Liver (tissue), 9 donors: Measurements from ENCODE around the gene CFAP74. TPM values are rescaled to one million over a fixed set of nuclear protein-coding genes. Genes with fewer than 3 reads are reported as not detected.

Experiments
- DNase-seq: peaks from one replicate; pipeline ENCODE4 v3.0.0-alpha.2; 2017; ENCODE audit warnings: low spot score
- H3K27ac ChIP-seq, 2 donors: one replicate each; pipeline ENCODE4 v1.7.0; 2013; ENCODE audit warnings: inconsistent platforms in 2 of 2, low read length in 2 of 2, control low read depth in 1 of 2, low read depth in 1 of 2, mild to moderate bottlenecking in 1 of 2
- H3K27me3 ChIP-seq, 4 donors: one replicate each; pipeline versions ENCODE4 v1.6.1 to v1.7.0; 2013; ENCODE audit warnings: low read length in 3 of 4, inconsistent platforms in 1 of 4, mild to moderate bottlenecking in 1 of 4, moderate library complexity in 1 of 4; ENCODE audit not compliant: control insufficient read depth in 4 of 4, insufficient read depth in 4 of 4
- H3K36me3 ChIP-seq, 4 donors: one replicate each; pipeline versions ENCODE4 v1.6.1 to v1.7.0; 2013; ENCODE audit warnings: low read length in 3 of 4, mild to moderate bottlenecking in 3 of 4, low read depth in 1 of 4, moderate library complexity in 1 of 4; ENCODE audit not compliant: control insufficient read depth in 4 of 4, insufficient read depth in 3 of 4
- H3K4me1 ChIP-seq, 4 donors: one replicate each; pipeline versions ENCODE4 v1.6.1 to v1.7.0; 2013; ENCODE audit warnings: low read length in 3 of 4, mild to moderate bottlenecking in 3 of 4, moderate library complexity in 1 of 4; ENCODE audit not compliant: control insufficient read depth in 4 of 4, insufficient read depth in 4 of 4
- H3K4me3 ChIP-seq, 3 donors: one replicate each; pipeline versions ENCODE4 v1.6.1 to v1.7.0; 2013; ENCODE audit warnings: low read length in 3 of 3, control low read depth in 1 of 3, low read depth in 1 of 3, mild to moderate bottlenecking in 1 of 3
- H3K9ac ChIP-seq, 2 donors: one replicate each; pipeline ENCODE4 v1.7.0; 2013; ENCODE audit warnings: low read length in 2 of 2, mild to moderate bottlenecking in 2 of 2, moderate library complexity in 2 of 2, control low read depth in 1 of 2, low read depth in 1 of 2
- H3K9me3 ChIP-seq, 4 donors: one replicate each; pipeline versions ENCODE4 v1.6.1 to v1.7.0; 2013; ENCODE audit warnings: low read length in 3 of 4; ENCODE audit not compliant: control insufficient read depth in 4 of 4
- ATF3 ChIP-seq: IDR thresholded peaks from 2 replicates; pipeline ENCODE4 v1.6.1; 2016; ENCODE audit warnings: antibody characterized with exemption
- EGR1 ChIP-seq, 2 donors: IDR thresholded peaks; 2 replicates each; pipeline ENCODE4 v1.6.1; 2016 to 2018; ENCODE audit warnings: antibody characterized with exemption in 2 of 2, low read depth in 2 of 2
- FOXA1 ChIP-seq: IDR thresholded peaks from 2 replicates; pipeline ENCODE4 v1.6.1; 2016; ENCODE audit warnings: antibody characterized with exemption
- FOXA2 ChIP-seq: IDR thresholded peaks from 2 replicates; pipeline ENCODE4 v1.6.1; 2016; ENCODE audit warnings: antibody characterized with exemption
- GABPA ChIP-seq, 2 donors: IDR thresholded peaks in 1 of 2; conservative IDR thresholded peaks in 1 of 2; 2 replicates each; pipeline ENCODE4 v1.6.1; 2016; ENCODE audit warnings: antibody characterized with exemption in 2 of 2, mild to moderate bottlenecking in 1 of 2, moderate library complexity in 1 of 2
- HNF4A ChIP-seq, 2 donors: conservative IDR thresholded peaks; 2 replicates each; pipeline ENCODE4 v1.6.1; 2016; ENCODE audit warnings: antibody characterized with exemption in 2 of 2, mild to moderate bottlenecking in 2 of 2
- HNF4G ChIP-seq: IDR thresholded peaks from 2 replicates; pipeline ENCODE4 v1.6.1; 2016; ENCODE audit warnings: antibody characterized with exemption
- JUND ChIP-seq, 2 donors: IDR thresholded peaks; 2 replicates each; pipeline ENCODE4 v1.6.1; 2016; ENCODE audit warnings: antibody characterized with exemption in 2 of 2
- RAD21 ChIP-seq, 2 donors: IDR thresholded peaks; 2 replicates each; pipeline ENCODE4 v1.6.1; 2016; ENCODE audit warnings: antibody characterized with exemption in 2 of 2, mild to moderate bottlenecking in 2 of 2
- REST ChIP-seq: IDR thresholded peaks from 2 replicates; pipeline ENCODE4 v1.6.1; 2016; ENCODE audit warnings: antibody characterized with exemption, mild to moderate bottlenecking
- RXRA ChIP-seq, 2 donors: IDR thresholded peaks; 2 replicates each; pipeline ENCODE4 v1.6.1; 2017 to 2018; ENCODE audit warnings: antibody characterized with exemption in 2 of 2, mild to moderate bottlenecking in 1 of 2
- SP1 ChIP-seq: IDR thresholded peaks from 2 replicates; pipeline ENCODE4 v1.6.1; 2018; ENCODE audit warnings: antibody characterized with exemption, mild to moderate bottlenecking
- TAF1 ChIP-seq: conservative IDR thresholded peaks from 2 replicates; pipeline ENCODE4 v1.6.1; 2016; ENCODE audit warnings: antibody characterized with exemption, mild to moderate bottlenecking
- YY1 ChIP-seq: IDR thresholded peaks from 2 replicates; pipeline ENCODE4 v1.6.1; 2016; ENCODE audit warnings: antibody characterized with exemption, mild to moderate bottlenecking
- ZBTB33 ChIP-seq: IDR thresholded peaks from 2 replicates; pipeline ENCODE4 v1.6.1; 2016; ENCODE audit warnings: antibody characterized with exemption
- WGBS: extraction: QIAGEN DNeasy Blood & Tissue Kit; methylation state at CpG from one replicate; pipeline ENCODE4 v1.1.7; 2013; 5-methylcytosine and 5-hydroxymethylcytosine counted together
- polyA plus RNA-seq, 2 donors: library from polyadenylated mRNA; stranded (reverse) in 1 of 2; unstranded in 1 of 2; fragments of 200-250 nt in 1 of 2; fragments of >200 nt in 1 of 2; fragmentation: Nextera tagmentation in 1 of 2; extraction: Ambion mirVana in 1 of 2; gene quantifications; one replicate each; pipeline versions ENCODE4 v1.2.1 to v1.2.3, GENCODE V29; 2013 to 2015
- total RNA-seq, 2 donors: library from RNA; depleted of rRNA; stranded (reverse); fragments of >200 nt; gene quantifications; one replicate each; pipeline ENCODE4 v1.2.3, GENCODE V29; 2014
- TF ChIP-seq, protein P1 (sequence below): fragments of 150-350 bp; IDR thresholded peaks from 2 replicates; pipeline ENCODE4 v1.5.1; 2017; ENCODE audit warnings: improper control_type of control experiment, low read depth, low read length; ENCODE audit not compliant: missing input control
- donor health status: healthy.
- donor health status: healthy.
- donor health status: healthy.
- donor health status: healthy.
- donor health status: healthy.

The CFAP74 gene
- total and polyA plus RNA-seq, 4 donors: under 0.01 to 0.31 TPM; not detected in 2

DNA sequence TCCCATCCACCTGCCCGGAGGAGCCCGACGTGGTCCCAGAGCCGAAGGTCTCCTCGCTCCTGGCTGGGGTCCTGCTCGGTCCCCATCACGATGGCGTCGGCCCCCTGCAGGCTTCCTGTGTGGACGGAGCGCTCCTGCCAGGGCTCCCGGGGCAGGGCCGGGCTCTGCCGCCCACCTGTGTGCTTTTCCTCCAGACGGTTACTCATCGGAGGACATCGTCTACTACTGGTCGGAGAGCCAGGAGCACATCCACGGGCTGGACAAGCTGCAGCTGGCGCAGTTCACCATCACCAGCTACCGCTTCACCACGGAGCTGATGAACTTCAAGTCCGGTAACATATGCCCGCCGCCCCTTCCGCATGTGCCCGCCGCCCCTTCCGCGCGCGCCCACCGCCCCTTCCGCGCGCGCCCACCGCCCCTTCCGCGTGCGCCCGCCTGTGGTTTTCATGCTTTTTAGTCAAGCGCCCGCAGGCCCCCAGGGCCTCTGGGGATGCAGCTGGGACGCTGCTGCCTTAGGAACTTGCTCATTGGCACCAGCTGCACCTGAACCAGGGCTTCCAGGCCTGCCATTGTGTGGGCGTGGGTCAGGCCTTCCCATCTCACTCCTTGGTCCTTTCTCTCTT lies 24.5 kb upstream of the CFAP74 start:
- no peak overlapping the region for H3K9ac ChIP-seq
- H3K27me3 ChIP-seq: no peaks in the 10 kb centered on the region
- WGBS: 91% methylated on average over 46 of the region's 46 CpGs
- DNase-seq: no peak
- peaks cover 0 to 4% (median 0%) of the 10 kb centered on the region in 4 donors for H3K4me1 ChIP-seq
- no peaks in the 10 kb centered on the region for H3K36me3 ChIP-seq
- no peak overlapping the region for H3K27ac ChIP-seq
- H3K4me3 ChIP-seq: no peak overlapping the region
- H3K9me3 ChIP-seq: no peaks in the 10 kb centered on the region
- TF ChIP-seq SP1 (no peak), GABPA (IDR thresholded peaks at IDR 0.05 in 1 of 2, conservative IDR thresholded peaks at IDR 0.05 in 1 of 2) (no peak), JUND (IDR thresholded peaks at IDR 0.05) (no peak), FOXA1 (no peak), ATF3 (no peak), YY1 (no peak), FOXA2 (no peak), EGR1 (IDR thresholded peaks at IDR 0.05; ENCODE audit: low read depth in 2 of 2) (no peak), ZBTB33 (no peak), RXRA (IDR thresholded peaks at IDR 0.05) (no peak), HNF4G (no peak), TAF1 (no peak), RAD21 (IDR thresholded peaks at IDR 0.05) (no peak), REST (no peak), HNF4A (conservative IDR thresholded peaks at IDR 0.05) (no peak)
- TF ChIP-seq, protein P1, sequence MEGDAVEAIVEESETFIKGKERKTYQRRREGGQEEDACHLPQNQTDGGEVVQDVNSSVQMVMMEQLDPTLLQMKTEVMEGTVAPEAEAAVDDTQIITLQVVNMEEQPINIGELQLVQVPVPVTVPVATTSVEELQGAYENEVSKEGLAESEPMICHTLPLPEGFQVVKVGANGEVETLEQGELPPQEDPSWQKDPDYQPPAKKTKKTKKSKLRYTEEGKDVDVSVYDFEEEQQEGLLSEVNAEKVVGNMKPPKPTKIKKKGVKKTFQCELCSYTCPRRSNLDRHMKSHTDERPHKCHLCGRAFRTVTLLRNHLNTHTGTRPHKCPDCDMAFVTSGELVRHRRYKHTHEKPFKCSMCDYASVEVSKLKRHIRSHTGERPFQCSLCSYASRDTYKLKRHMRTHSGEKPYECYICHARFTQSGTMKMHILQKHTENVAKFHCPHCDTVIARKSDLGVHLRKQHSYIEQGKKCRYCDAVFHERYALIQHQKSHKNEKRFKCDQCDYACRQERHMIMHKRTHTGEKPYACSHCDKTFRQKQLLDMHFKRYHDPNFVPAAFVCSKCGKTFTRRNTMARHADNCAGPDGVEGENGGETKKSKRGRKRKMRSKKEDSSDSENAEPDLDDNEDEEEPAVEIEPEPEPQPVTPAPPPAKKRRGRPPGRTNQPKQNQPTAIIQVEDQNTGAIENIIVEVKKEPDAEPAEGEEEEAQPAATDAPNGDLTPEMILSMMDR: no peak
